OCI-LY3 (cell line): ENCODE results near the gene BTBD19.

ENCODE experiments used
- H2AFZ ChIP-seq: fragments of 200-600, 300-600 bp; shearing (Covaris generic); 2 replicates; pipeline ENCODE4 v1.6.0; 2014; ENCODE audit warnings: antibody characterized with exemption, low read depth, low read length
- H3K27ac ChIP-seq: fragments of 200-600, 300-600 bp; sonication (generic); 2 replicates; pipeline ENCODE4 v1.5.1; 2014; ENCODE audit warnings: mild to moderate bottlenecking, low read length, moderate library complexity, mixed read lengths
- H3K27me3 ChIP-seq: fragments of 200-600, 300-600 bp; sonication (generic); 2 replicates; pipeline ENCODE4 v1.6.1; 2014; ENCODE audit warnings: low read depth, low read length, mixed read lengths
- H3K36me3 ChIP-seq: fragments of 200-600, 300-600 bp; sonication (generic); replicated peaks from 2 replicates; pipeline ENCODE3; 2014; ENCODE audit warnings: low read depth, low read length, mixed read lengths
- H3K4me1 ChIP-seq: fragments of 300-600, 200-600 bp; sonication (generic); 2 replicates; pipeline ENCODE4 v1.6.1; 2014; ENCODE audit warnings: low read length, mixed read lengths
- H3K4me2 ChIP-seq: fragments of 200-600, 300-600 bp; sonication (generic); 2 replicates; pipeline ENCODE4 v1.6.1; 2014; ENCODE audit warnings: low read length, mixed read lengths
- H3K4me3 ChIP-seq: fragments of 300-600, 200-600 bp; sonication (generic); 2 replicates; pipeline ENCODE4 v1.5.1; 2014; ENCODE audit warnings: antibody characterized with exemption, mild to moderate bottlenecking, low read length, moderate library complexity
- H3K79me2 ChIP-seq: fragments of 300-600, 200-600 bp; shearing (Covaris generic); 2 replicates; pipeline ENCODE4 v1.6.1; 2014; ENCODE audit warnings: mild to moderate bottlenecking, low read length, mixed read lengths
- H3K9ac ChIP-seq: fragments of 300-600, 200-600 bp; shearing (Covaris generic); 2 replicates; pipeline ENCODE4 v1.6.0; 2014; ENCODE audit warnings: mild to moderate bottlenecking, low read length, moderate library complexity
- H3K9me3 ChIP-seq: fragments of 200-600, 300-600 bp; shearing (Covaris generic); 2 replicates; pipeline ENCODE4 v1.6.1; 2014; ENCODE audit warnings: low read length, mixed read lengths; ENCODE audit not compliant: insufficient read depth
- H4K20me1 ChIP-seq: fragments of 200-600, 300-600 bp; sonication (generic); 2 replicates; pipeline ENCODE4 v1.6.1; 2016; ENCODE audit warnings: low read length, mixed read lengths; ENCODE audit not compliant: insufficient read depth
- CTCF ChIP-seq: fragments of 200-600, 300-600 bp; sonication (generic); IDR thresholded peaks from 2 replicates; pipeline ENCODE4 v1.5.1; 2014; ENCODE audit warnings: antibody characterized with exemption, low read length, low read depth
- EZH2phosphoT487 ChIP-seq: fragments of 200-600 bp; shearing (Covaris generic); IDR thresholded peaks from 2 replicates; pipeline ENCODE4 v1.6.1; 2018; ENCODE audit warnings: antibody characterized with exemption, mixed run types, low read depth

BTBD19 gene

GRCh38 chr1:44786138-44786840, 22.0 kb upstream of the BTBD19 start:
- no peaks in the 10 kb centered on the region for H3K27me3 ChIP-seq
- H3K79me2 ChIP-seq, result no peaks in the 10 kb centered on the region
- H3K4me2 ChIP-seq, result peak overlapping the region; percentile 88
- peak; percentile 78 for TF ChIP-seq CTCF
- no peak for TF ChIP-seq EZH2phosphoT487
- peaks cover 6% of the 10 kb centered on the region for H3K36me3 ChIP-seq
- peak overlapping the region; percentile 72 for H2AFZ ChIP-seq
- 0 out of 2 replicates have a peak overlapping the region, but pooled peaks have one; percentile 8 for H3K27ac ChIP-seq
- H3K4me1 ChIP-seq, result peaks cover 27% of the 10 kb centered on the region
- H4K20me1 ChIP-seq, result no peaks in the 10 kb centered on the region
- peak overlapping the region; percentile 73 for H3K9ac ChIP-seq
- H3K9me3 ChIP-seq, result no peaks in the 10 kb centered on the region
- H3K4me3 ChIP-seq, result peak overlapping the region; percentile 84

GRCh38 chr1:44786841-44787426, 21.4 kb upstream of the BTBD19 start:
- Histone ChIP-seq H2AFZ (peak overlapping the region; percentile 72), H3K4me3 (peak overlapping the region; percentile 84), H3K9ac (peak overlapping the region; percentile 73)

DNA sequence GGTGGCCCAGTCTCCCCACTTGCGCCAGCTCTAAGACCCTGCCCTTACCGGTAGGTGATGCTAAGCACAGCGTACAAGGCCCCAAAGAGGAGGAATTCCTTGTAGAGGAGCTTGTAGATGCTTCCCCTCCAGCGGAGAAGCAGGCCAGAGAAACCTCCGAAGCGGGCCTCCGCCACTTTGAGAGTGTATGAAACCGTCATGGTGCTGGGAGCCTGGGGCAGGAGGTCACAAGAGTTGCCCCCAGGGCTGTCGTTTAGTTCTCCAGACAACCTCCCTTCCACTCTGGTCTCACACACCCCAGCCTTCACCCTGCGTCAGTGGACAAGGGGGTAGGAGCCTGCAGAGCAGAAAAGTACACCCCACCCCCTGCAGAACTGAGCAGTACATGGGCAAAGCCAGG, 20.8 kb upstream of the BTBD19 start:
- Histone ChIP-seq H3K9me3 (no peaks in the 10 kb centered on the region), H3K36me3 (no peaks in the 10 kb centered on the region), H3K9ac (no peak overlapping the region), H3K27ac (no peak overlapping the region), H2AFZ (no peak overlapping the region), H3K4me1 (peaks cover 27% of the 10 kb centered on the region), H4K20me1 (no peaks in the 10 kb centered on the region), H3K4me3 (no peak overlapping the region), H3K79me2 (no peaks in the 10 kb centered on the region), H3K4me2 (no peak overlapping the region), H3K27me3 (no peaks in the 10 kb centered on the region)
- TF ChIP-seq EZH2phosphoT487 (no peak), CTCF (no peak)

More at GRCh38 chr1:44786841-44787426, 21.4 kb upstream of the BTBD19 start:
- Histone ChIP-seq H3K4me1 (peaks cover 27% of the 10 kb centered on the region), H3K36me3 (peaks cover 2% of the 10 kb centered on the region), H3K9me3 (no peaks in the 10 kb centered on the region), H3K4me2 (peak overlapping the region; percentile 88), H3K79me2 (no peaks in the 10 kb centered on the region), H4K20me1 (no peaks in the 10 kb centered on the region), H3K27ac (no peak overlapping the region), H3K27me3 (no peaks in the 10 kb centered on the region)
- TF ChIP-seq CTCF, result no peak
- TF ChIP-seq EZH2phosphoT487, result no peak

GRCh38 chr1:44788120-44788860, 20.0 kb upstream of the BTBD19 start, which contains the start of gene BEST4:
Gene BEST4, minus strand, starts transcription at chr1:44788170. Its CDS starts 465 bp downstream, at chr1:44787705.
- peaks cover 26% of the 10 kb centered on the region for H3K4me1 ChIP-seq
- no peaks in the 10 kb centered on the region for H3K9me3 ChIP-seq
- no peaks in the 10 kb centered on the region for H3K36me3 ChIP-seq
- H3K4me2 ChIP-seq, result no peak within 1 kb of the TSS
- no peak within 1 kb of the TSS for H3K9ac ChIP-seq
- no peak for TF ChIP-seq EZH2phosphoT487
- no peak for TF ChIP-seq CTCF
- H4K20me1 ChIP-seq, result no peaks in the 10 kb centered on the region
- no peaks in the 10 kb centered on the region for H3K27me3 ChIP-seq
- no peak within 1 kb of the TSS for H2AFZ ChIP-seq
- no peaks in the 10 kb centered on the region for H3K79me2 ChIP-seq
- no peak within 1 kb of the TSS for H3K4me3 ChIP-seq
- no peak within 1 kb of the TSS for H3K27ac ChIP-seq
